Eye (tissue), 1 donor: ENCODE results near the gene PCDHA8.
"Not testable (repeated sequence)": the region's sequence is repeated elsewhere in the genome, so short reads cannot be mapped to it uniquely, and the experiment has no call there.

ENCODE experiments used
- DNase-seq: peaks from one replicate; pipeline ENCODE4 v3.0.0-alpha.2; 2015

PCDHA8 gene

GRCh38 chr5:140828362-140828737 is 12.6 kb upstream of the PCDHA8 start:
- peak; percentile 1 for DNase-seq

- DNase-seq, result not testable (repeated sequence)
Measured at GRCh38 chr5:140829511-140830501, 11.2 kb upstream of the PCDHA8 start.

- DNase-seq, result peak; percentile 10
Measured at GRCh38 chr5:140833993-140834392, 7.0 kb upstream of the PCDHA8 start, which contains the start of gene PCDHA7. Gene PCDHA7 (plus strand): TSS chr5:140834269. CDS start chr5:140834384, 115 bp downstream.

GRCh38 chr5:140834439-140835008 is 6.5 kb upstream of the PCDHA8 start:
- not testable (repeated sequence) for DNase-seq

- DNase-seq, result no peak
Measured at GRCh38 chr5:140835622-140836510, 5.1 kb upstream of the PCDHA8 start.

GRCh38 chr5:140842798-140843733 is 2.1 kb downstream of the PCDHA8 start:
- DNase-seq, result no peak

- peak; percentile 4 for DNase-seq
Measured at GRCh38 chr5:140848139-140849102, 7.4 kb downstream of the PCDHA8 start, which contains the start of gene PCDHA9. Gene PCDHA9 (plus strand): TSS chr5:140848382. CDS start chr5:140848496, 114 bp downstream.

GRCh38 chr5:140849831-140850634 is 9.0 kb downstream of the PCDHA8 start:
- DNase-seq, result not testable (repeated sequence)

GRCh38 chr5:140855772-140856674 is 15.0 kb downstream of the PCDHA8 start, which contains the start of gene PCDHA10:
Gene PCDHA10 (plus strand): TSS chr5:140855897. CDS start chr5:140856049, 152 bp downstream.
- peak; percentile 25 for DNase-seq

GRCh38 chr5:140857177-140857986 is 16.4 kb downstream of the PCDHA8 start:
- no peak for DNase-seq

- DNase-seq, result no peak
Measured at GRCh38 chr5:140857987-140858240, 16.9 kb downstream of the PCDHA8 start.

- DNase-seq, result no peak
Measured at GRCh38 chr5:140862441-140863295, 21.7 kb downstream of the PCDHA8 start.

GRCh38 chr5:140868721-140869554 is 28.0 kb downstream of the PCDHA8 start, which contains the start of gene PCDHA11:
Gene PCDHA11 (plus strand): TSS chr5:140868957. CDS start chr5:140869104, 147 bp downstream.
- peak; percentile 32 for DNase-seq

GRCh38 chr5:140869555-140869886 is 28.5 kb downstream of the PCDHA8 start:
- no peak for DNase-seq
